Keratinocyte (primary cell): Measurements from ENCODE around the gene ARL6IP4. TPM values are rescaled to one million over a fixed set of nuclear protein-coding genes. Genes with fewer than 3 reads are reported as not detected.

Experiments used
- DNase-seq: peaks from one replicate; pipeline ENCODE4 v3.0.0-alpha.2; 2011; ENCODE audit warnings: low read depth, missing footprints, low spot score
- FAIRE-seq: peaks from 2 replicates; lab custom pipeline; 2011; peaks lifted over from hg19 to GRCh38; lab: Jason Lieb, UNC
- H2AFZ ChIP-seq: 2 replicates; pipeline ENCODE4 v1.6.0; 2012; ENCODE audit warnings: low read length, control low read depth, inconsistent platforms; ENCODE audit not compliant: control insufficient read depth
- H3K27ac ChIP-seq: 2 replicates; pipeline ENCODE4 v1.5.1; 2011; ENCODE audit warnings: low read length; ENCODE audit not compliant: control insufficient read depth, insufficient read depth
- H3K27me3 ChIP-seq: 3 replicates; pipeline ENCODE4 v1.6.0; 2011; ENCODE audit warnings: low read length; ENCODE audit not compliant: control insufficient read depth, insufficient read depth; ENCODE audit errors: extremely low read depth
- H3K36me3 ChIP-seq, 2 experiments: 2 replicates in 1 of 2; 3 replicates in 1 of 2; pipeline ENCODE4 v1.5.1; 2011; ENCODE audit warnings: low read length in 2 of 2, mild to moderate bottlenecking in 1 of 2; ENCODE audit not compliant: control insufficient read depth in 2 of 2, insufficient read depth in 2 of 2; ENCODE audit errors: extremely low read depth in 1 of 2
- H3K4me1 ChIP-seq: 3 replicates; pipeline ENCODE4 v1.5.1; 2011; ENCODE audit warnings: low read length; ENCODE audit not compliant: control insufficient read depth, insufficient read depth; ENCODE audit errors: extremely low read depth
- H3K4me2 ChIP-seq: 3 replicates; pipeline ENCODE4 v1.6.0; 2011; ENCODE audit warnings: low read depth, low read length; ENCODE audit not compliant: control insufficient read depth, insufficient read depth; ENCODE audit errors: extremely low read depth
- H3K4me3 ChIP-seq, 3 experiments: fragments of 200-600 bp in 1 of 3; sonication (generic) in 1 of 3; 2 replicates in 2 of 3; 3 replicates in 1 of 3; pipeline ENCODE4 v1.5.1; 2011 to 2016; ENCODE audit warnings: low read length in 3 of 3, mild to moderate bottlenecking in 3 of 3, control low read depth in 2 of 3, inconsistent platforms in 1 of 3, low read depth in 1 of 3, mixed read lengths in 1 of 3, mixed run types in 1 of 3, moderate library complexity in 1 of 3; ENCODE audit not compliant: control insufficient read depth in 2 of 3, insufficient read depth in 2 of 3; ENCODE audit errors: extremely low read depth in 1 of 3
- H3K79me2 ChIP-seq: 2 replicates; pipeline ENCODE4 v1.6.0; 2012; ENCODE audit warnings: low read length; ENCODE audit not compliant: control insufficient read depth, insufficient read depth
- H3K9ac ChIP-seq: 3 replicates; pipeline ENCODE4 v1.6.0; 2011; ENCODE audit warnings: low read length; ENCODE audit not compliant: control insufficient read depth, insufficient read depth; ENCODE audit errors: extremely low read depth
- H3K9me1 ChIP-seq: 3 replicates; pipeline ENCODE4 v1.6.0; 2011; ENCODE audit warnings: low read length; ENCODE audit not compliant: control insufficient read depth, insufficient read depth; ENCODE audit errors: extremely low read depth
- H3K9me3 ChIP-seq: 2 replicates; pipeline ENCODE4 v1.5.1; 2012; ENCODE audit warnings: low read depth, low read length; ENCODE audit not compliant: control insufficient read depth
- H4K20me1 ChIP-seq: 3 replicates; pipeline ENCODE4 v1.6.0; 2011; ENCODE audit warnings: low read length; ENCODE audit not compliant: control insufficient read depth, insufficient read depth; ENCODE audit errors: extremely low read depth
- EZH2 ChIP-seq: IDR thresholded peaks from one replicate; pipeline ENCODE4 v1.6.1; 2012; ENCODE audit warnings: inconsistent platforms, mild to moderate bottlenecking, low read length, moderate library complexity
- dilution Hi-C: fragments of 300-500 bp; cut with MboI; formaldehyde crosslinking; loops from one replicate; pipeline ENCODE4 v1.7.0; 2020; ENCODE audit warnings: low sequenced_read_pairs; ENCODE audit not compliant: extremely low pct_ligation_motif_present
- polyA plus RNA-seq, 5 experiments: library from polyadenylated mRNA; depleted of rRNA in 3 of 5; stranded (reverse) in 3 of 5; stranded (forward) in 1 of 5; unstranded in 1 of 5; fragments of >200 nt; gene quantifications; 1 replicate in 1 of 5; 2 replicates in 3 of 5; 3 replicates in 1 of 5; pipeline versions ENCODE4 v1.2.1 to v1.2.3, GENCODE V29; 2011 to 2012; ENCODE audit warnings: missing spikeins in 2 of 5, low read depth in 1 of 5, low replicate concordance in 1 of 5
- TF ChIP-seq, protein P1 (sequence below), 3 experiments: IDR thresholded peaks in 1 of 3; conservative IDR thresholded peaks in 1 of 3; optimal IDR thresholded peaks in 1 of 3; 2 replicates in 2 of 3; 3 replicates in 1 of 3; pipeline versions ENCODE3 to v1.5.1; 2011; ENCODE audit warnings: low read length in 3 of 3, mild to moderate bottlenecking in 3 of 3, moderate library complexity in 2 of 3, control low read depth in 1 of 3, inconsistent platforms in 1 of 3; ENCODE audit not compliant: insufficient read depth in 2 of 3; ENCODE audit errors: extremely low read depth in 1 of 3

Gene ARL6IP4
- polyA plus RNA-seq, 1 donor (not counting 4 experiments of a cell fraction or from before 2014, with no cell fraction given), result 144 TPM

DNA sequence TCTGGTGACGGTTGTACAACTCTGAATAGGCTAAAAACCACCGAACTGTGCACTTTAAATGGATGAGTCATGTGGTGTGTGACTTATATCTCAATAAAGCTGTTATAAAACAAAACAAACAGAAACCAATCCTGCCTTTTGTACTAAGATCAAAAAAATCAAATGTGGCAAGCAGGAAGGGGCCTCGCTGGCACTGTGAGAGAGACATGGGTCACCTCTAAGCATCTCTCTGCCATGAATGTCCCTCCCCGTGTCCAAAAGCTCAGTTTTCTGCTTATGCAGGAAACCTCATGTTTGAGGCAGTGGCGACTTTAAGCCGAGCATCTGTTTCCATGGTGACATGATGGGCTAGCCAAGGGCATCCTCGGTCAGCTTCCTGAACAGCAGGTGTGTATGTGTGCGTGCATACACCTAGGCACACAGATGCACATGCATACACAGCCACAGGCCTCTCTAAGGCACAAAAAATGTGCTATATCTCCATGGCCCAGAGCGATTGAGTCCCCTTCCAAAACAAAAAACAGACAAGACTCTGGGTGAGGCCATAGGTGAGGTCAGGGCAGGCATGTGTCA lies 44.4 kb downstream of the ARL6IP4 start:
- H2AFZ ChIP-seq, result no peak overlapping the region
- dilution Hi-C loops, result no loop called here
- H3K79me2 ChIP-seq, result no peaks in the 10 kb centered on the region
- H3K4me1 ChIP-seq, result no peaks in the 10 kb centered on the region
- no peak overlapping the region for H3K4me2 ChIP-seq
- no peaks in the 10 kb centered on the region for H4K20me1 ChIP-seq
- no peak for FAIRE-seq
- TF ChIP-seq, protein P1, sequence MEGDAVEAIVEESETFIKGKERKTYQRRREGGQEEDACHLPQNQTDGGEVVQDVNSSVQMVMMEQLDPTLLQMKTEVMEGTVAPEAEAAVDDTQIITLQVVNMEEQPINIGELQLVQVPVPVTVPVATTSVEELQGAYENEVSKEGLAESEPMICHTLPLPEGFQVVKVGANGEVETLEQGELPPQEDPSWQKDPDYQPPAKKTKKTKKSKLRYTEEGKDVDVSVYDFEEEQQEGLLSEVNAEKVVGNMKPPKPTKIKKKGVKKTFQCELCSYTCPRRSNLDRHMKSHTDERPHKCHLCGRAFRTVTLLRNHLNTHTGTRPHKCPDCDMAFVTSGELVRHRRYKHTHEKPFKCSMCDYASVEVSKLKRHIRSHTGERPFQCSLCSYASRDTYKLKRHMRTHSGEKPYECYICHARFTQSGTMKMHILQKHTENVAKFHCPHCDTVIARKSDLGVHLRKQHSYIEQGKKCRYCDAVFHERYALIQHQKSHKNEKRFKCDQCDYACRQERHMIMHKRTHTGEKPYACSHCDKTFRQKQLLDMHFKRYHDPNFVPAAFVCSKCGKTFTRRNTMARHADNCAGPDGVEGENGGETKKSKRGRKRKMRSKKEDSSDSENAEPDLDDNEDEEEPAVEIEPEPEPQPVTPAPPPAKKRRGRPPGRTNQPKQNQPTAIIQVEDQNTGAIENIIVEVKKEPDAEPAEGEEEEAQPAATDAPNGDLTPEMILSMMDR (optimal IDR thresholded peaks at IDR 0.05 in 1 of 3, IDR thresholded peaks at IDR 0.05 in 1 of 3, conservative IDR thresholded peaks at IDR 0.05 in 1 of 3; ENCODE audit: extremely low read depth in 1 of 3, insufficient read depth in 2 of 3, low read length in 3 of 3), result no peak
- no peak for TF ChIP-seq EZH2
- peaks cover 5 to 6% of the 10 kb centered on the region in 2 experiments for H3K36me3 ChIP-seq
- H3K9me3 ChIP-seq, result no peaks in the 10 kb centered on the region
- no peaks in the 10 kb centered on the region for H3K27me3 ChIP-seq
- H3K9me1 ChIP-seq, result no peaks in the 10 kb centered on the region
- H3K4me3 ChIP-seq, result no peak overlapping the region
- H3K9ac ChIP-seq, result no peak overlapping the region
- DNase-seq, result no peak
- no peak overlapping the region for H3K27ac ChIP-seq

DNA sequence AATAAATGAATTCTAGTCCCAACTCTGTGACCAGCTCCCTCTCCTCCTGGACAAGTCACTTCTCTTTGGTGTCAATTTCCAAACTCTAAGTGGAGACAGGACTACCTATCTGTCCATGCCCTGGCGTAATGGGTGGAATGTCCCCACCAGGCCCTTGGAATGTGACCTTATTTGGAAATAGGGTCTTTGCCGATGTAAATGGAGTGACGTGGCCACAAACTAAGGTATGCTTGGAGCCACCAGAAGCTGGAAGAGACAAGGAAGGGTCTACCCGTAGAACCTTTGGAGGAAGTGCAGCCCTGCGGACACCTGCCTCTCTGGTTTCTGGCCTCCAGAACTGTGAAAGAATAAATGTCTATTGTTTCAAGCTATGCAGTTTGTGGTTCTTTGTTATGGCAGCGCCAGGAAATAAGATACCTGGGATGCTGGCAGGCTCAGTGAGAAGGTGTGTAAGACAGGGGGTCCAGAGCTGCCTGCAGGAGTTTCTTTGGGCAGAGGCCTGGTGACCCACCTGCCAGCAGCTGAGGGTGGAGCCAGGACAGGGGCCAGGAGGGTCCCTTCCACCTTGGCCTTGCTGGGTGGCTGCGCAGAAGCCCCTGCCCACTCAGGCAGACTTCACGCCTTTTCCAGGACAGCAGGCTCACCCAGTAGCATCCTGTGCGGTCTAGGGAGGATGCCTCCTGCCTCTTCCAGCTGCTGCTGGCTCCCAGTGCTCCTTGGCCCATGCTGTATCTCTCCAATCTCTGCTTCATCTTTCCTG lies 45.8 kb downstream of the ARL6IP4 start:
- peaks cover under 1% of the 10 kb centered on the region for H3K4me1 ChIP-seq
- DNase-seq, result no peak
- no peak overlapping the region for H3K4me3 ChIP-seq
- TF ChIP-seq, protein P1 (optimal IDR thresholded peaks at IDR 0.05 in 1 of 3, IDR thresholded peaks at IDR 0.05 in 1 of 3, conservative IDR thresholded peaks at IDR 0.05 in 1 of 3; ENCODE audit: extremely low read depth in 1 of 3, insufficient read depth in 2 of 3, low read length in 3 of 3), result no peak
- TF ChIP-seq EZH2, result no peak
- no peaks in the 10 kb centered on the region for H3K9me1 ChIP-seq
- H3K9ac ChIP-seq, result no peak overlapping the region
- FAIRE-seq, result no peak
- dilution Hi-C loops, result no loop called here
- H3K9me3 ChIP-seq, result no peaks in the 10 kb centered on the region
- no peaks in the 10 kb centered on the region for H3K27me3 ChIP-seq
- H4K20me1 ChIP-seq, result no peaks in the 10 kb centered on the region
- H3K36me3 ChIP-seq, result peaks cover 5 to 6% of the 10 kb centered on the region in 2 experiments
- no peak overlapping the region for H2AFZ ChIP-seq
- no peaks in the 10 kb centered on the region for H3K79me2 ChIP-seq
- H3K4me2 ChIP-seq, result no peak overlapping the region
- H3K27ac ChIP-seq, result no peak overlapping the region
